HFFc6 (cell line): Measurements from ENCODE around the gene RTF1. TPM values are rescaled to one million over a fixed set of nuclear protein-coding genes. Genes with fewer than 3 reads are reported as not detected.

Experiments
- DNase-seq: peaks from one replicate; pipeline ENCODE4 v3.0.0-alpha.2; 2018
- H3K27ac Mint-ChIP-seq: 2 replicates; pipeline ENCODE4 v1.8.0; 2020; ENCODE audit warnings: mild to moderate bottlenecking, mixed read lengths
- H3K27me3 Mint-ChIP-seq: 2 replicates; pipeline ENCODE4 v1.8.0; 2021; ENCODE audit warnings: mild to moderate bottlenecking, moderate library complexity, mixed read lengths; ENCODE audit not compliant: insufficient read depth
- H3K36me3 Mint-ChIP-seq: 2 replicates; pipeline ENCODE4 v1.8.0; 2021; ENCODE audit warnings: low read depth, mixed read lengths
- H3K4me1 Mint-ChIP-seq: 2 replicates; pipeline ENCODE4 v1.8.0; 2020; ENCODE audit warnings: low read depth, mixed read lengths
- H3K4me3 Mint-ChIP-seq: 2 replicates; pipeline ENCODE4 v1.8.0; 2020; ENCODE audit warnings: mild to moderate bottlenecking, moderate library complexity, mixed read lengths
- H3K9me3 Mint-ChIP-seq: 2 replicates; pipeline ENCODE4 v1.8.0; 2020; ENCODE audit warnings: mild to moderate bottlenecking, mixed read lengths
- CTCF ChIP-seq: fragments of 200-600 bp; sonication (generic); IDR thresholded peaks from 2 replicates; pipeline ENCODE4 v1.5.0; 2021; ENCODE audit warnings: antibody characterized with exemption, mild to moderate bottlenecking
- total RNA-seq, 6 experiments: library from RNA; stranded (reverse); fragmentation: NEBNext Ultra II Directional; extraction: Animal tissue kit (Norgen Biotek cat#: 25700); gene quantifications; 2 replicates in 1 of 6; 3 replicates in 5 of 6; pipeline ENCODE4 v1.2.3, GENCODE V29; 2021

RTF1 gene
- total RNA-seq, 6 experiments from 2014 or later, result 32.3 to 38.3 (median 35.8) TPM

- no peak overlapping the region for H3K27ac Mint-ChIP-seq
- TF ChIP-seq CTCF, result no peak
- peaks cover 9% of the 10 kb centered on the region for H3K4me1 Mint-ChIP-seq
- no peaks in the 10 kb centered on the region for H3K9me3 Mint-ChIP-seq
- no peak overlapping the region for H3K4me3 Mint-ChIP-seq
- peaks cover 5% of the 10 kb centered on the region; the same call in 1 of the 2 replicates for H3K27me3 Mint-ChIP-seq
- no peak for DNase-seq
- peaks cover 33% of the 10 kb centered on the region for H3K36me3 Mint-ChIP-seq
Measured at GRCh38 chr15:41484937-41485625, 68.2 kb downstream of the RTF1 start.

- Mint-ChIP-seq H3K27ac (no peak overlapping the region), H3K27me3 (peaks cover 5% of the 10 kb centered on the region; the same call in 1 of the 2 replicates), H3K9me3 (no peaks in the 10 kb centered on the region), H3K36me3 (peaks cover 25% of the 10 kb centered on the region), H3K4me3 (no peak overlapping the region), H3K4me1 (peaks cover 18% of the 10 kb centered on the region)
- no peak for DNase-seq
- no peak for TF ChIP-seq CTCF
Measured at GRCh38 chr15:41486286-41486685, 69.4 kb downstream of the RTF1 start.

GRCh38 chr15:41487381-41487780, 70.5 kb downstream of the RTF1 start:
- Mint-ChIP-seq H3K4me1 (peaks cover 29% of the 10 kb centered on the region), H3K36me3 (peaks cover 17% of the 10 kb centered on the region), H3K9me3 (no peaks in the 10 kb centered on the region), H3K27ac (no peak overlapping the region), H3K27me3 (peaks cover 5% of the 10 kb centered on the region; the same call in 1 of the 2 replicates), H3K4me3 (no peak overlapping the region)
- TF ChIP-seq CTCF, result no peak
- no peak for DNase-seq

GRCh38 chr15:41487802-41488201, 70.9 kb downstream of the RTF1 start:
- Mint-ChIP-seq H3K27me3 (peaks cover 8% of the 10 kb centered on the region; the same call in 1 of the 2 replicates), H3K4me1 (peaks cover 33% of the 10 kb centered on the region), H3K9me3 (no peaks in the 10 kb centered on the region), H3K27ac (no peak overlapping the region), H3K36me3 (peaks cover 13% of the 10 kb centered on the region), H3K4me3 (no peak overlapping the region)
- no peak for DNase-seq
- TF ChIP-seq CTCF, result no peak

GRCh38 chr15:41489641-41490040, 72.7 kb downstream of the RTF1 start:
- Mint-ChIP-seq H3K36me3 (peaks cover 5% of the 10 kb centered on the region), H3K27ac (no peak overlapping the region), H3K9me3 (no peaks in the 10 kb centered on the region), H3K4me1 (peaks cover 37% of the 10 kb centered on the region), H3K4me3 (no peak overlapping the region), H3K27me3 (peaks cover 9% of the 10 kb centered on the region)
- no peak for TF ChIP-seq CTCF
- DNase-seq, result no peak
